KOPT-K1 (cell line): Measurements from ENCODE around the gene DYRK1A.
"Not testable (repeated sequence)": the region's sequence is repeated elsewhere in the genome, so short reads cannot be mapped to it uniquely, and the experiment has no call there.

ENCODE experiments used
- H3K27ac ChIP-seq: fragments of 200-600 bp; sonication (generic); 2 replicates; pipeline ENCODE4 v1.5.1; 2016; ENCODE audit warnings: antibody characterized with exemption, mild to moderate bottlenecking, low read depth, low read length; ENCODE audit not compliant: poor library complexity, severe bottlenecking
- H3K36me3 ChIP-seq: fragments of 200-600 bp; sonication (generic); 2 replicates; pipeline ENCODE4 v1.5.1; 2017; ENCODE audit warnings: antibody characterized with exemption, mild to moderate bottlenecking, low read length, moderate library complexity; ENCODE audit not compliant: insufficient read depth
- H3K9me3 ChIP-seq: fragments of 200-600 bp; sonication (generic); 2 replicates; pipeline ENCODE4 v1.5.1; 2017; ENCODE audit warnings: antibody characterized with exemption, low read length, mild to moderate bottlenecking; ENCODE audit not compliant: insufficient read depth, poor library complexity, severe bottlenecking

Gene DYRK1A

GRCh38 chr21:37513383-37513782 lies 146.8 kb downstream of the DYRK1A start:
- no peaks in the 10 kb centered on the region for H3K9me3 ChIP-seq
- H3K27ac ChIP-seq, result no peak overlapping the region
- H3K36me3 ChIP-seq, result peaks cover 99% of the 10 kb centered on the region

GRCh38 chr21:37514038-37514667 lies 147.6 kb downstream of the DYRK1A start:
- H3K36me3 ChIP-seq, result peaks cover 95% of the 10 kb centered on the region

GRCh38 chr21:37516998-37517397 lies 150.4 kb downstream of the DYRK1A start:
- H3K9me3 ChIP-seq, result no peaks in the 10 kb centered on the region
- H3K27ac ChIP-seq, result no peak overlapping the region
- peaks cover 67% of the 10 kb centered on the region for H3K36me3 ChIP-seq

More at GRCh38 chr21:37514038-37514667, 147.6 kb downstream of the DYRK1A start:
- Histone ChIP-seq H3K27ac (no peak overlapping the region), H3K9me3 (no peaks in the 10 kb centered on the region)

DNA sequence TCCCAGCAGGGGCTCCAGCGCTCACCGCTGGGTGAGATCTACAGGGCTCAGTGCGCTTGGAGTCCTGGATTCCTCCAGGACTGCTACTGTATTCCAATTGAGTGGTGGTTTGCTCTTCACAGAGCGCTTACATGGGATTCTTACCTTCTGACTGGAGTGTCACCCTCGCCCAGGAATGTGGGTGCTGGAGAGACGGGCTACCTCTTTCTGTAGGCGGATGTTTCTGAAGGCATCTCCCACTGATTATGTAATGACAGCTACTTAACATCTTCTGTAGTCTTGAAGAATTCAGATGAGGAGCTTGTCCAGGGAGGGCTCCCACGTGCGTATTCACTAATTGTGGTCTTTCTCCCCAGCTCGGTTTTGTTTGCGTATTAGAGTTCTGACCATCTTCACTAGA lies 154.2 kb downstream of the DYRK1A start:
- H3K9me3 ChIP-seq, result no peaks in the 10 kb centered on the region
- H3K27ac ChIP-seq, result no peak overlapping the region
- H3K36me3 ChIP-seq, result peaks cover 30% of the 10 kb centered on the region

DNA sequence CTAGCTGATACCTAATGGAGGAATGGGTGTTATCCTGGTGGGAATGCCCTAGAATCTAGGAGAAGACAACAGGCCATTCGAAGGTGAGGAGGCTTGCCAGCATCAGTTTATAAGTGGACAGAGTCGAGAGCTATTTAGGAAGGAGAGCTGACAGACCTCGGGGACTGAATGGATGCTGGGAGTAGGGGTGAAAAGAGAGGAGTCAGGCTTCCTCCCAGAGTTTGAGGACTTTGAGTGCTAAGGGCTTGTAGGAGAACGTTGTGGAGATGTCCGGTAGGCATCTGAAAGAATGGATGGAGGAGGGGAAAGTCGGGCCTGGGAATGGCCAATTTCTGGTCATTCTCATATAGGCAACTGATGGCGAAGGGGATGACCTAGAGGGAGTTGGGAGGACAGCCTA lies 155.1 kb downstream of the DYRK1A start:
- H3K27ac ChIP-seq, result no peak overlapping the region
- no peaks in the 10 kb centered on the region for H3K9me3 ChIP-seq
- H3K36me3 ChIP-seq, result peaks cover 21% of the 10 kb centered on the region

GRCh38 chr21:37522641-37523295 lies 156.2 kb downstream of the DYRK1A start:
- H3K27ac ChIP-seq, result no peak overlapping the region
- H3K9me3 ChIP-seq, result no peaks in the 10 kb centered on the region
- peaks cover 10% of the 10 kb centered on the region for H3K36me3 ChIP-seq

DNA sequence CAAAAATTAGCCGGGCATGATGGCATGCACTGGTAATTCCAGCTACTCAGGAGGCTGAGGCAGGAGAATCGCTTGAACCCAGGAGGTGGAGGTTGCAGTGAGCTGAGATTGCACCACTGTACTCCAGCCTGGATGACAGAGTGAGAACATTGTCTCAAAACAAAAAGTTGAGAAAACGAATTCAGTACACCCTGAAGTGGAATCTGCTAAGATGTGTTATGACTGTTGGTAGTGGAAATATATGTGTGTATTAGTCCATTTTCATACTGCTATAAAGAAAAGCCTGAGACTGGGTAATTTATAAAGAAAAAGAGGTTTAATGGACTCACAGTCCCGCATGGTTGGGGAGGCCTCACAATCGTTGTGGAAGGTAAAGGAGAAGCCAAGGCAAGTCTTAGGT lies 158.4 kb downstream of the DYRK1A start:
- not testable (repeated sequence) for H3K9me3 ChIP-seq, H3K27ac ChIP-seq, H3K36me3 ChIP-seq

DNA sequence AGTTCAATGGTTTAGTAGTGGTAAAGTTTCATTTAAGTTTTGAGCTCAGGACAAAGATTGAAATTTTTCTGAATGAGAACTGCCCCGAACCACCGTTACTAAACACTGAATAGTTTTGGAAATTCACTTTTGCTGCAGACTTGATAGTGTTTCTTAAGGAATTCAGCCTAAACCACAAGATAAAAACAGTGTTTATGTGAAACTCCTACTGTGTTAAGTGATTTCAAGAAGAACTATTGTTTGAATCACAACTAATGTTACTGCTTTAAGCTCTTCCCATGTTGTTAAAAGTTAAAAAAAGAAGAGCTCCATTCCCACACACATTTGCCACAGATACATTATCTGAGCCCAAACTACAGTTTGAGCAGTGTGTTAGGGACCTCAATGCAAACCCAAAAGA lies 159.2 kb downstream of the DYRK1A start:
- H3K27ac ChIP-seq, result no peak overlapping the region

DNA sequence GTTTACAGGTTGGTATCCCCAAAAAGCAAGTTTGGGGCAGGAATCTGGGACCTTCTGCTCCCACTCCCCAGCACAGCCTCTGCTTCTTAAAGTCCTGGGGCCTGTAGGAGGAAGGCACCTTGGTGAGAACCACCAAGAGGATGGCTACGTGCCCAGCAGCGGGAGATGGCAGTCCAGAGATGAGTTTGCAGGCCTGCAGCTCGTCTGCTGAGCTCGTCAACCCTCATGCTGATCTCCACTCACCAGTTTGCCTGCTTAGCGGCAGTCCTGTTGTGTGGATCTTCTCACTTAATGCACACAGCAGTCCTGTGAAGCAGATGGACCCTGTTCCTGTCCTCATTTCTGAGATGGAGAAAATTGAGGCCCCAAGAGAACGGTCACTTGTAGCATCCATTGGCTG lies 160.5 kb downstream of the DYRK1A start:
- Histone ChIP-seq H3K36me3 (no peaks in the 10 kb centered on the region), H3K27ac (no peak overlapping the region), H3K9me3 (no peaks in the 10 kb centered on the region)

More for the DNA sequence above, 159.2 kb downstream of the DYRK1A start:
- Histone ChIP-seq H3K36me3 (no peaks in the 10 kb centered on the region), H3K9me3 (no peaks in the 10 kb centered on the region)

DNA sequence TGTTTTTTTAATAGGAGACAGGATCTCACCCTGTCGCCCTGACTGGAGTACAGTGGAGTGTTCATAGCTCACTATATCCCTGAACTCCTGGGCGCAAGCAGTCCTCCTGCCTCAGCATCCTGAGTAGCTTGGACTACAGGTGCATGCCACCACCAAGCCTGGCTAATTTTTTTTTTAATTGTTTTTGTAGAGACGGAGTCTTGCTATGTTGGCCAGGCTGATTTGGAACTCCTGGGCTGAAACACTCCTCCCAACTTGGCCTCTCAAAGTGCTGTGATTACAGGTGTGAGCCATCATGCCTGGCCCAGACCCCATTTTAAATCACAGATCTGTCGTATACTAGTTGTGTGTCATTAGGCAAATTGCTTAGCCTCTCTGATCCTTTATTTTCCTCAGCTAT lies 161.1 kb downstream of the DYRK1A start:
- H3K36me3 ChIP-seq, result no peaks in the 10 kb centered on the region
- no peaks in the 10 kb centered on the region for H3K9me3 ChIP-seq

DNA sequence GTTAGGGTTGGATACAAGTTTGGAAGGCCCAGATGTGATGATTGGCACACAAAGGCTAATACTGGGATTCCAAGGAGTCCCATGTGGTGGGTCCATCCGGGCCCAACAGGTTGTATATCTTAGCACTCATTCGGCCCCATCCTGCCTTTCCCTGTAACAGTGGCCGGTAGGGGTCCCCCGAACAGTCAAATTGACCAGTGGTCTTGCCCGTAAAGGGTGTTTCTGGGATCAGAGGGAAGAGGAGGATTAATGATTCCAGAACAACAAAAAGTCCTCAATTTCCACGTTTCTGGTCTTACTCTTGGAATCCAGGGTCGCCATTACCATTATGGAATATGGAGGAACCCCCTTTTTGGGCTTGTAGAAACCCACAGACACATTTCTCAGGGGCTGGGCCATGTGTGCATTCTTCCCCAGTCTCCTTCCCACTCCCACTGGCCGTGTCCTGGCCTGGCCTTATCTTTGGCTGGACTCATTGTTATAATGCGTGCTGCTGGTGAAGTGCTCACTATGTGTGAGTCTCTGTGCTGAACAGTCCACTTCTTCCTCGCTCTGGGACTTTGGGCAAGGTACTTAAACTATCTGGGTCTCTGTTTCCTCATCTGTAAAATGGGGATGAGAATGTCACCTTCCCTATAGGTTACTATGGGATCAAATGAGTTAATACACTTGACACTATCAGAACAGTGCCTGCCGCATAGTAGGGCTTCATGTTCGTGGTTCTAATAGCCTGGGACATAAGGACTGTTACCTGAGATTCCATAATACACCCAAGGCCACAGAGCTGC lies 161.8 kb downstream of the DYRK1A start:
- H3K36me3 ChIP-seq, result no peaks in the 10 kb centered on the region
- H3K27ac ChIP-seq, result no peak overlapping the region
- H3K9me3 ChIP-seq, result no peaks in the 10 kb centered on the region

More for the DNA sequence above, 161.1 kb downstream of the DYRK1A start:
- no peak overlapping the region for H3K27ac ChIP-seq

- H3K27ac ChIP-seq, result no peak overlapping the region
- no peaks in the 10 kb centered on the region for H3K36me3 ChIP-seq
- H3K9me3 ChIP-seq, result no peaks in the 10 kb centered on the region
Measured at GRCh38 chr21:37529649-37530048, 163.1 kb downstream of the DYRK1A start.

- Histone ChIP-seq H3K27ac (no peak overlapping the region), H3K9me3 (no peaks in the 10 kb centered on the region), H3K36me3 (no peaks in the 10 kb centered on the region)
Measured at GRCh38 chr21:37530901-37531351, 164.4 kb downstream of the DYRK1A start.

- no peaks in the 10 kb centered on the region for H3K9me3 ChIP-seq
- H3K27ac ChIP-seq, result no peak overlapping the region
- no peaks in the 10 kb centered on the region for H3K36me3 ChIP-seq
Measured at GRCh38 chr21:37531431-37531932, 164.9 kb downstream of the DYRK1A start.
